ENCODE data around the gene LRRC25.

- TF ChIP-seq EZH2 (IDR thresholded peaks at IDR 0.05; ENCODE audit: insufficient read depth, poor library complexity, severe bottlenecking) (no peak), EZH2phosphoT487 (IDR thresholded peaks at IDR 0.05; ENCODE audit: insufficient read depth, low read depth) (no peak)
Measured at GRCh38 chr19:18361646-18362045, 35.8 kb downstream of the LRRC25 start.

Data from GM23248 (cell line).